ENCODE data around the gene MED28.

MED28 gene

GRCh38 chr4:17667253-17667652, 52.8 kb downstream of the MED28 start:
- no peak for DNase-seq (ENCODE audit: low read depth)

- DNase-seq (ENCODE audit: low read depth) = no peak
These were observed 53.3 kb downstream of the MED28 start for GRCh38 chr4:17667653-17668201.

GRCh38 chr4:17670423-17670822, 56.0 kb downstream of the MED28 start:
- no peak for DNase-seq (ENCODE audit: low read depth)

GRCh38 chr4:17680559-17681280, 66.3 kb downstream of the MED28 start:
- DNase-seq (ENCODE audit: low read depth) = no peak

- DNase-seq (ENCODE audit: low read depth) = no peak
These were observed 67.1 kb downstream of the MED28 start for GRCh38 chr4:17681281-17682221.

- DNase-seq (ENCODE audit: low read depth) = no peak
These were observed 67.8 kb downstream of the MED28 start for GRCh38 chr4:17682222-17682566.
